NCI-H146 (cell line): ENCODE results near the gene FAM3B.

Experiments
- DNase-seq: peaks from one replicate; lab custom pipeline; 2025; lab: John Stamatoyannopoulos, UW

The FAM3B gene

GRCh38 chr21:41350436-41351155, 34.0 kb downstream of the FAM3B start:
- no peak for DNase-seq

GRCh38 chr21:41357546-41357945, 40.9 kb downstream of the FAM3B start:
- DNase-seq: no peak

GRCh38 chr21:41358193-41359166, 41.9 kb downstream of the FAM3B start:
- no peak for DNase-seq

GRCh38 chr21:41359286-41359685, 42.7 kb downstream of the FAM3B start:
- no peak for DNase-seq

- DNase-seq: peak; percentile 32
Measured at GRCh38 chr21:41359754-41360071, 43.1 kb downstream of the FAM3B start.

GRCh38 chr21:41360072-41360821, 43.6 kb downstream of the FAM3B start:
- peak; percentile 32 for DNase-seq

- DNase-seq: no peak
Measured at GRCh38 chr21:41361053-41361785, 44.6 kb downstream of the FAM3B start.

- no peak for DNase-seq
Measured at GRCh38 chr21:41361786-41362604, 45.4 kb downstream of the FAM3B start, which contains the start of gene MX2. MX2 (plus strand) TSS chr21:41362027; CDS start chr21:41376907, 14,880 bp downstream.

- DNase-seq: no peak
Measured at GRCh38 chr21:41362605-41363369, 46.2 kb downstream of the FAM3B start.

GRCh38 chr21:41363370-41364270, 47.0 kb downstream of the FAM3B start:
- DNase-seq: no peak

GRCh38 chr21:41364308-41364707, 47.7 kb downstream of the FAM3B start:
- DNase-seq: no peak

GRCh38 chr21:41365377-41366107, 48.9 kb downstream of the FAM3B start:
- no peak for DNase-seq

- no peak for DNase-seq
Measured at GRCh38 chr21:41366522-41367151, 50.0 kb downstream of the FAM3B start.

GRCh38 chr21:41367301-41367944, 50.8 kb downstream of the FAM3B start:
- no peak for DNase-seq

- DNase-seq: no peak
Measured at GRCh38 chr21:41367945-41368734, 51.5 kb downstream of the FAM3B start.

GRCh38 chr21:41368735-41369104, 52.1 kb downstream of the FAM3B start:
- DNase-seq: no peak
